ENCODE measurements around the gene UPF1.

UPF1 gene

GRCh38 chr19:18893587-18894253 is 62.0 kb downstream of the UPF1 start:
- no peak for TF ChIP-seq CTCF (IDR thresholded peaks at IDR 0.05)

GRCh38 chr19:18894254-18895037 is 62.7 kb downstream of the UPF1 start:
- TF ChIP-seq CTCF (IDR thresholded peaks at IDR 0.05), result no peak

GRCh38 chr19:18895038-18895823 is 63.5 kb downstream of the UPF1 start:
- peak; percentile 70 for TF ChIP-seq CTCF (IDR thresholded peaks at IDR 0.05)

- no peak for TF ChIP-seq CTCF (IDR thresholded peaks at IDR 0.05)
These were observed 64.1 kb downstream of the UPF1 start, which contains the start of gene CERS1 for GRCh38 chr19:18895824-18896341. Gene CERS1 (minus strand): TSS chr19:18896158. CDS start chr19:18896072, 86 bp downstream.

- no peak for TF ChIP-seq CTCF (IDR thresholded peaks at IDR 0.05)
These were observed 64.7 kb downstream of the UPF1 start for GRCh38 chr19:18896421-18896841.

GRCh38 chr19:18897094-18898029 is 65.6 kb downstream of the UPF1 start:
- TF ChIP-seq CTCF (IDR thresholded peaks at IDR 0.05), result no peak

All from LNCAP (cell line).